SK-N-SH treated with all-trans-retinoic acid at 6 μM for 48 hours (cell line): ENCODE results near the gene RFWD3.

Experiments
- ATAC-seq: fragments of 200-7000 bp; cut with Tn5 transposase; 3 replicates; pipeline ENCODE4 v1.9.1; 2020; ENCODE audit warnings: mild to moderate bottlenecking, moderate library complexity
- ARNTL ChIP-seq: fragments of 450-650 bp; formaldehyde crosslinking; IDR thresholded peaks from 2 replicates; pipeline ENCODE4 v1.5.0; 2020; ENCODE audit warnings: low read depth, mild to moderate bottlenecking, moderate library complexity, borderline replicate concordance
- CSDC2 ChIP-seq: fragments of 250-450 bp; sonication (Bioruptor Pico); IDR thresholded peaks from 2 replicates; pipeline ENCODE4 v1.5.0; 2020; ENCODE audit warnings: mild to moderate bottlenecking, moderate library complexity
- ESRRG ChIP-seq: fragments of 250-450 bp; sonication (Bioruptor Pico); IDR thresholded peaks from 2 replicates; pipeline ENCODE4 v1.6.1; 2021; ENCODE audit warnings: mild to moderate bottlenecking
- GLIS3 ChIP-seq: fragments of 250-450 bp; sonication (Bioruptor Pico); IDR thresholded peaks from 2 replicates; pipeline ENCODE4 v1.5.0; 2020; ENCODE audit warnings: mild to moderate bottlenecking, moderate library complexity
- ISL1 ChIP-seq: fragments of 250-450 bp; sonication (Bioruptor Pico); IDR thresholded peaks from 2 replicates; pipeline ENCODE4 v2.1.2; 2022; ENCODE audit warnings: mild to moderate bottlenecking, moderate library complexity
- OSR1 ChIP-seq: fragments of 250-450 bp; sonication (Bioruptor Pico); IDR thresholded peaks from 2 replicates; pipeline ENCODE4 v1.8.0; 2022; ENCODE audit warnings: moderate library complexity, mild to moderate bottlenecking, inconsistent platforms
- PPARA ChIP-seq: fragments of 250-450 bp; sonication (Bioruptor Pico); IDR thresholded peaks from 2 replicates; pipeline ENCODE4 v1.5.0; 2020; ENCODE audit warnings: mild to moderate bottlenecking, borderline replicate concordance
- RARB ChIP-seq: fragments of 250-450 bp; sonication (Bioruptor Pico); IDR thresholded peaks from 2 replicates; pipeline ENCODE4 v1.8.0; 2021; ENCODE audit warnings: mild to moderate bottlenecking, moderate library complexity
- SNAI2 ChIP-seq: fragments of 250-450 bp; sonication (Bioruptor Pico); IDR thresholded peaks from 2 replicates; pipeline ENCODE4 v1.5.0; 2020; ENCODE audit warnings: mild to moderate bottlenecking, moderate library complexity
- TCF4 ChIP-seq: fragments of 250-450 bp; sonication (Bioruptor Pico); IDR thresholded peaks from 2 replicates; pipeline ENCODE4 v1.8.0; 2021; ENCODE audit warnings: mild to moderate bottlenecking, moderate library complexity, borderline replicate concordance
- TOX ChIP-seq: fragments of 250-450 bp; sonication (Bioruptor Pico); IDR thresholded peaks from 2 replicates; pipeline ENCODE4 v1.8.0; 2021; ENCODE audit warnings: mild to moderate bottlenecking, moderate library complexity, borderline replicate concordance
- ZC3H10 ChIP-seq: fragments of 250-450 bp; sonication (Bioruptor Pico); IDR thresholded peaks from 2 replicates; pipeline ENCODE4 v1.5.1; 2021; ENCODE audit warnings: mild to moderate bottlenecking, moderate library complexity
- ZFP3 ChIP-seq: fragments of 250-450 bp; sonication (Bioruptor Pico); IDR thresholded peaks from 2 replicates; pipeline ENCODE4 v1.5.0; 2020; ENCODE audit warnings: mild to moderate bottlenecking, moderate library complexity
- ZFP30 ChIP-seq: fragments of 450-650 bp; formaldehyde crosslinking; IDR thresholded peaks from 2 replicates; pipeline ENCODE4 v1.5.0; 2022; ENCODE audit warnings: mild to moderate bottlenecking, moderate library complexity
- ZNF565 ChIP-seq: fragments of 450-650 bp; formaldehyde crosslinking; conservative IDR thresholded peaks from 2 replicates; pipeline ENCODE4 v1.5.0; 2020; ENCODE audit warnings: low read depth, mild to moderate bottlenecking, moderate library complexity
- ZNF70 ChIP-seq: fragments of 450-650 bp; formaldehyde crosslinking; IDR thresholded peaks from 2 replicates; pipeline ENCODE4 v1.5.0; 2020; ENCODE audit warnings: mild to moderate bottlenecking, moderate library complexity
- ZNF8 ChIP-seq: fragments of 450-650 bp; formaldehyde crosslinking; IDR thresholded peaks from 2 replicates; pipeline ENCODE4 v1.5.0; 2020; ENCODE audit warnings: mild to moderate bottlenecking, moderate library complexity
- TF ChIP-seq, protein P1 (sequence below): fragments of 250-450 bp; sonication (Bioruptor Pico); IDR thresholded peaks from 2 replicates; pipeline ENCODE4 v1.8.0; 2021; ENCODE audit warnings: low read depth, mild to moderate bottlenecking, moderate library complexity, borderline replicate concordance
- TF ChIP-seq, protein P2 (sequence below): fragments of 250-450 bp; sonication (Bioruptor Pico); IDR thresholded peaks from 2 replicates; pipeline ENCODE4 v1.5.0; 2020; ENCODE audit warnings: mild to moderate bottlenecking, moderate library complexity
- TF ChIP-seq, protein P3 (sequence below): fragments of 250-450 bp; sonication (Bioruptor Pico); IDR thresholded peaks from 2 replicates; pipeline ENCODE4 v1.5.1; 2021; ENCODE audit warnings: mild to moderate bottlenecking, moderate library complexity
- TF ChIP-seq, protein P4 (sequence below): fragments of 250-450 bp; sonication (Bioruptor Pico); IDR thresholded peaks from 2 replicates; pipeline ENCODE4 v1.8.0; 2020; ENCODE audit warnings: mild to moderate bottlenecking, moderate library complexity, borderline replicate concordance
- TF ChIP-seq, protein P5 (sequence below): fragments of 250-450 bp; sonication (Bioruptor Pico); IDR thresholded peaks from 2 replicates; pipeline ENCODE4 v1.5.1; 2020; ENCODE audit warnings: low read depth, mild to moderate bottlenecking, moderate library complexity

The RFWD3 gene

DNA sequence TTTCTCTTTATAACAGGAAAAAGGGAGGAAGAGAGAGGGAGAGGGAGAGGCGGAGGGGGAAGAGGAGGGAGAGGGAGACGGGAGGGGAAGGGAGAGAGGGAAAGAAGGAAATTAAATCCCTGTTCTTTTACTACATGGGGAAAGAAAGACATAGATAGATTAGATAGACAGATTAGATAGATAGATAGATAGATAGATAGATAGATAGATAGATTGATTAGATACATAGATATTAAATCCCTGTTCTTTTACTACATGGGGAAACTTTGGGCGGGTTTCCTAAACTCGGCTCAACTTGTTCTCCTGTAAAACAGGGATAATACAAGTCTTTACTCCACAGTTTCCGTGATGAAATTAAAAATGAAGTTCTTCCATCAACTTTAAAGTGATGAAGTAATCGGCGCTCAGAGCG, 661 bp downstream of the RFWD3 start:
- ATAC-seq = no peak
- TF ChIP-seq ZFP30 (CRISPR knock-in tag) = no peak
- TF ChIP-seq TOX = no peak
- TF ChIP-seq ZC3H10 (CRISPR knock-in tag) = no peak
- no peak for TF ChIP-seq PPARA (CRISPR knock-in tag)
- TF ChIP-seq CSDC2 = no peak
- TF ChIP-seq RARB (CRISPR knock-in tag) = no peak
- no peak for TF ChIP-seq ZNF8 (CRISPR knock-in tag)
- TF ChIP-seq ESRRG (CRISPR knock-in tag) = no peak
- no peak for TF ChIP-seq ZFP3 (CRISPR knock-in tag)
- TF ChIP-seq TCF4 (CRISPR knock-in tag) = no peak
- TF ChIP-seq, protein P1, sequence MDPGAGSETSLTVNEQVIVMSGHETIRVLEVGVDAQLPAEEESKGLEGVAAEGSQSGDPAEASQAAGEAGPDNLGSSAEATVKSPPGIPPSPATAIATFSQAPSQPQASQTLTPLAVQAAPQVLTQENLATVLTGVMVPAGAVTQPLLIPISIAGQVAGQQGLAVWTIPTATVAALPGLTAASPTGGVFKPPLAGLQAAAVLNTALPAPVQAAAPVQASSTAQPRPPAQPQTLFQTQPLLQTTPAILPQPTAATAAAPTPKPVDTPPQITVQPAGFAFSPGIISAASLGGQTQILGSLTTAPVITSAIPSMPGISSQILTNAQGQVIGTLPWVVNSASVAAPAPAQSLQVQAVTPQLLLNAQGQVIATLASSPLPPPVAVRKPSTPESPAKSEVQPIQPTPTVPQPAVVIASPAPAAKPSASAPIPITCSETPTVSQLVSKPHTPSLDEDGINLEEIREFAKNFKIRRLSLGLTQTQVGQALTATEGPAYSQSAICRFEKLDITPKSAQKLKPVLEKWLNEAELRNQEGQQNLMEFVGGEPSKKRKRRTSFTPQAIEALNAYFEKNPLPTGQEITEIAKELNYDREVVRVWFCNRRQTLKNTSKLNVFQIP (CRISPR knock-in tag) = no peak
- TF ChIP-seq SNAI2 (CRISPR knock-in tag) = no peak
- no peak for TF ChIP-seq ZNF565 (CRISPR knock-in tag)
- TF ChIP-seq, protein P2, sequence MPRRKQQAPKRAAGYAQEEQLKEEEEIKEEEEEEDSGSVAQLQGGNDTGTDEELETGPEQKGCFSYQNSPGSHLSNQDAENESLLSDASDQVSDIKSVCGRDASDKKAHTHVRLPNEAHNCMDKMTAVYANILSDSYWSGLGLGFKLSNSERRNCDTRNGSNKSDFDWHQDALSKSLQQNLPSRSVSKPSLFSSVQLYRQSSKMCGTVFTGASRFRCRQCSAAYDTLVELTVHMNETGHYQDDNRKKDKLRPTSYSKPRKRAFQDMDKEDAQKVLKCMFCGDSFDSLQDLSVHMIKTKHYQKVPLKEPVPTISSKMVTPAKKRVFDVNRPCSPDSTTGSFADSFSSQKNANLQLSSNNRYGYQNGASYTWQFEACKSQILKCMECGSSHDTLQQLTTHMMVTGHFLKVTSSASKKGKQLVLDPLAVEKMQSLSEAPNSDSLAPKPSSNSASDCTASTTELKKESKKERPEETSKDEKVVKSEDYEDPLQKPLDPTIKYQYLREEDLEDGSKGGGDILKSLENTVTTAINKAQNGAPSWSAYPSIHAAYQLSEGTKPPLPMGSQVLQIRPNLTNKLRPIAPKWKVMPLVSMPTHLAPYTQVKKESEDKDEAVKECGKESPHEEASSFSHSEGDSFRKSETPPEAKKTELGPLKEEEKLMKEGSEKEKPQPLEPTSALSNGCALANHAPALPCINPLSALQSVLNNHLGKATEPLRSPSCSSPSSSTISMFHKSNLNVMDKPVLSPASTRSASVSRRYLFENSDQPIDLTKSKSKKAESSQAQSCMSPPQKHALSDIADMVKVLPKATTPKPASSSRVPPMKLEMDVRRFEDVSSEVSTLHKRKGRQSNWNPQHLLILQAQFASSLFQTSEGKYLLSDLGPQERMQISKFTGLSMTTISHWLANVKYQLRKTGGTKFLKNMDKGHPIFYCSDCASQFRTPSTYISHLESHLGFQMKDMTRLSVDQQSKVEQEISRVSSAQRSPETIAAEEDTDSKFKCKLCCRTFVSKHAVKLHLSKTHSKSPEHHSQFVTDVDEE (CRISPR knock-in tag) = no peak
- TF ChIP-seq ARNTL (CRISPR knock-in tag) = no peak
- TF ChIP-seq, protein P3, sequence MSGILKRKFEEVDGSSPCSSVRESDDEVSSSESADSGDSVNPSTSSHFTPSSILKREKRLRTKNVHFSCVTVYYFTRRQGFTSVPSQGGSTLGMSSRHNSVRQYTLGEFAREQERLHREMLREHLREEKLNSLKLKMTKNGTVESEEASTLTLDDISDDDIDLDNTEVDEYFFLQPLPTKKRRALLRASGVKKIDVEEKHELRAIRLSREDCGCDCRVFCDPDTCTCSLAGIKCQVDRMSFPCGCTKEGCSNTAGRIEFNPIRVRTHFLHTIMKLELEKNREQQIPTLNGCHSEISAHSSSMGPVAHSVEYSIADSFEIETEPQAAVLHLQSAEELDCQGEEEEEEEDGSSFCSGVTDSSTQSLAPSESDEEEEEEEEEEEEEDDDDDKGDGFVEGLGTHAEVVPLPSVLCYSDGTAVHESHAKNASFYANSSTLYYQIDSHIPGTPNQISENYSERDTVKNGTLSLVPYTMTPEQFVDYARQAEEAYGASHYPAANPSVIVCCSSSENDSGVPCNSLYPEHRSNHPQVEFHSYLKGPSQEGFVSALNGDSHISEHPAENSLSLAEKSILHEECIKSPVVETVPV (CRISPR knock-in tag) = no peak
- no peak for TF ChIP-seq GLIS3 (CRISPR knock-in tag)
- TF ChIP-seq ZNF70 (CRISPR knock-in tag) = no peak
- no peak for TF ChIP-seq ISL1 (CRISPR knock-in tag)

DNA sequence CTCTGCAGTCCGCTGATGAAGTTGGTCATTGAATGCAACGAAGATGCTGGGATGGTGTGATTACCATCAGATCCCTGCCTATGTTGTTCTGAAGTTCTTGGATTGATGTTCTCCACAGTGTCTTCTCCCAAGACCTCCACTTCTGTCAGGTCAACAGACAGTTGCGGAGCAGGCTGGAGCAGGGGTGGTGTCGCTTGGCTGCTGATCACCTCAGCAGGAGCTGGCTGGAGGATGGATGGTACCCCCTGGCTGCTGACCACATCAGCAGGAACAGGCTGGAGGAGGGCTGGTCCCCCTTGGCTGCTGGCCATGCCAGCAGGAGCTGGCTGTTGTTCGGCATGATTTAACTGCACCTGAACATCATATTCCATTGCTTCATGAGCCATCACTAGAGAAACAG, 5.6 kb downstream of the RFWD3 start:
- TF ChIP-seq GLIS3 (CRISPR knock-in tag) (no peak), ZFP3 (CRISPR knock-in tag) (no peak), ARNTL (CRISPR knock-in tag) (no peak), SNAI2 (CRISPR knock-in tag) (no peak), ISL1 (CRISPR knock-in tag) (no peak), TCF4 (CRISPR knock-in tag) (no peak), OSR1 (CRISPR knock-in tag) (no peak), TOX (no peak), ZFP30 (CRISPR knock-in tag) (no peak), ESRRG (CRISPR knock-in tag) (no peak), ZNF565 (CRISPR knock-in tag) (no peak), RARB (CRISPR knock-in tag) (no peak), ZNF8 (CRISPR knock-in tag) (no peak), ZC3H10 (CRISPR knock-in tag) (no peak)
- TF ChIP-seq, protein P3 (CRISPR knock-in tag) = no peak
- TF ChIP-seq, protein P4, sequence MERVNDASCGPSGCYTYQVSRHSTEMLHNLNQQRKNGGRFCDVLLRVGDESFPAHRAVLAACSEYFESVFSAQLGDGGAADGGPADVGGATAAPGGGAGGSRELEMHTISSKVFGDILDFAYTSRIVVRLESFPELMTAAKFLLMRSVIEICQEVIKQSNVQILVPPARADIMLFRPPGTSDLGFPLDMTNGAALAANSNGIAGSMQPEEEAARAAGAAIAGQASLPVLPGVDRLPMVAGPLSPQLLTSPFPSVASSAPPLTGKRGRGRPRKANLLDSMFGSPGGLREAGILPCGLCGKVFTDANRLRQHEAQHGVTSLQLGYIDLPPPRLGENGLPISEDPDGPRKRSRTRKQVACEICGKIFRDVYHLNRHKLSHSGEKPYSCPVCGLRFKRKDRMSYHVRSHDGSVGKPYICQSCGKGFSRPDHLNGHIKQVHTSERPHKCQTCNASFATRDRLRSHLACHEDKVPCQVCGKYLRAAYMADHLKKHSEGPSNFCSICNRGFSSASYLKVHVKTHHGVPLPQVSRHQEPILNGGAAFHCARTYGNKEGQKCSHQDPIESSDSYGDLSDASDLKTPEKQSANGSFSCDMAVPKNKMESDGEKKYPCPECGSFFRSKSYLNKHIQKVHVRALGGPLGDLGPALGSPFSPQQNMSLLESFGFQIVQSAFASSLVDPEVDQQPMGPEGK (CRISPR knock-in tag) = no peak
- TF ChIP-seq, protein P5, sequence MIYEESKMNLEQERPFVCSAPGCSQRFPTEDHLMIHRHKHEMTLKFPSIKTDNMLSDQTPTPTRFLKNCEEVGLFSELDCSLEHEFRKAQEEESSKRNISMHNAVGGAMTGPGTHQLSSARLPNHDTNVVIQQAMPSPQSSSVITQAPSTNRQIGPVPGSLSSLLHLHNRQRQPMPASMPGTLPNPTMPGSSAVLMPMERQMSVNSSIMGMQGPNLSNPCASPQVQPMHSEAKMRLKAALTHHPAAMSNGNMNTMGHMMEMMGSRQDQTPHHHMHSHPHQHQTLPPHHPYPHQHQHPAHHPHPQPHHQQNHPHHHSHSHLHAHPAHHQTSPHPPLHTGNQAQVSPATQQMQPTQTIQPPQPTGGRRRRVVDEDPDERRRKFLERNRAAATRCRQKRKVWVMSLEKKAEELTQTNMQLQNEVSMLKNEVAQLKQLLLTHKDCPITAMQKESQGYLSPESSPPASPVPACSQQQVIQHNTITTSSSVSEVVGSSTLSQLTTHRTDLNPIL (CRISPR knock-in tag) = no peak
- TF ChIP-seq, protein P2 (CRISPR knock-in tag) = no peak
- TF ChIP-seq, protein P1 (CRISPR knock-in tag) = no peak
- ATAC-seq = no peak
